Gastrocnemius medialis (tissue), 4 donors: Measurements from ENCODE around the gene VWA5B1. TPM values are rescaled to one million over a fixed set of nuclear protein-coding genes. Genes with fewer than 3 reads are reported as not detected.

Source experiments
- ATAC-seq, 2 donors: fragments of 150-250 bp; one replicate each; pipeline ENCODE4 v1.9.1; 2016
- DNase-seq, 2 donors: peaks; one replicate each; pipeline ENCODE4 v3.0.0-alpha.2; 2019
- H3K27ac ChIP-seq, 4 donors: fragments of 200-600 bp; sonication (generic); 1 replicate in 1 of 4; 2 replicates in 3 of 4; pipeline ENCODE4 v1.5.1; 2016 to 2018; ENCODE audit warnings: mild to moderate bottlenecking in 2 of 4, moderate library complexity in 1 of 4
- H3K27me3 ChIP-seq, 3 donors: fragments of 200-600 bp; sonication (generic) in 2 of 3; 1 replicate in 1 of 3; 2 replicates in 2 of 3; pipeline versions ENCODE4 v1.5.1 to v1.6.0; 2016 to 2019; ENCODE audit warnings: mild to moderate bottlenecking in 1 of 3, moderate library complexity in 1 of 3
- H3K36me3 ChIP-seq, 2 donors: fragments of 200-600 bp; sonication (generic) in 1 of 2; one replicate each; pipeline ENCODE4 v1.5.1; 2017 to 2018
- H3K4me1 ChIP-seq, 2 donors: fragments of 200-600 bp; sonication (generic) in 1 of 2; one replicate each; pipeline ENCODE4 v1.5.1; 2016 to 2017; ENCODE audit warnings: mild to moderate bottlenecking in 2 of 2
- H3K4me3 ChIP-seq, 4 donors: fragments of 200-600 bp; sonication (generic) in 3 of 4; 1 replicate in 1 of 4; 2 replicates in 3 of 4; pipeline ENCODE4 v1.5.1; 2016 to 2019; ENCODE audit warnings: mild to moderate bottlenecking in 2 of 4
- H3K9me3 ChIP-seq, 3 donors: fragments of 200-600 bp; sonication (generic) in 2 of 3; 1 replicate in 1 of 3; 2 replicates in 2 of 3; pipeline ENCODE4 v1.5.1; 2016 to 2019
- POLR2A ChIP-seq, 2 donors: fragments of 450-650 bp; IDR thresholded peaks; one replicate each; pipeline ENCODE4 v1.6.1; 2017; ENCODE audit warnings: antibody characterized with exemption in 2 of 2, mild to moderate bottlenecking in 2 of 2, moderate library complexity in 2 of 2
- in situ Hi-C, 4 donors: fragments of 200-750 bp; cut with MboI; loops; one replicate each; pipeline versions ENCODE4 v1.15.0 to v1.8.0; 2017; ENCODE audit warnings: low sequenced_read_pairs in 4 of 4
- intact Hi-C: fragments of 100-400 bp; cut with DNase I; formaldehyde crosslinking; loops from one replicate; pipeline ENCODE4 v1.15.1; 2023; ENCODE audit warnings: low total_unique reads
- total RNA-seq, 4 donors: library from RNA; depleted of rRNA; stranded (reverse); fragments of >200 nt; gene quantifications; one replicate each; pipeline versions ENCODE4 v1.1.0 to v1.2.3, GENCODE V29; 2016
- TF ChIP-seq, protein P1 (sequence below), 5 experiments: fragments of 450-650 bp in 3 of 5; fragments of 200-600 bp in 2 of 5; sonication (generic) in 2 of 5; IDR thresholded peaks in 4 of 5; conservative IDR thresholded peaks in 1 of 5; 1 replicate in 4 of 5; 2 replicates in 1 of 5; pipeline ENCODE4 v1.5.1; 2016 to 2019; ENCODE audit warnings: antibody characterized with exemption in 5 of 5, mild to moderate bottlenecking in 3 of 5, moderate library complexity in 3 of 5

VWA5B1 gene
- total RNA-seq, 4 donors from 2014 or later, result 0.25 TPM; not detected in 3

DNA sequence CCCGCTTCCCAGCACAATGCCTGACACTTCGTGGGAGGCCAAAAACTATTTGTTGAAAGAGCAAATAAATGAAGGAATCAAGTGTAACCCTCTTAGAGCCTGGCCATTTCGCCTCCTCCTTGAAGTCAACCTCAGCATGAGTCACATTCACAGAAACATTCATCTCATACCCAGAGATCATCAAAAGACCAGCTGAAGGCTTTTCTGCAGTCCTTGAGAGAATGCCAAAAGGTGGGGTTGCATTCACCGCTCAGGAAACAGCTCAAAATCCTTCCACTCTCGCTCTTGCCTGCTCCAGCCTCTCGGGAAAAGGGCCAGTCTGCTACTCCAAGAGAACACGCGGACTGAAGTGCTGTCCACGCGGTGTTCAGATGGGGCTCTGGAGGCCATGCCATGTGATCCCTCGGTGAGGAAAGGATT lies 90.0 kb downstream of the VWA5B1 start:
- intact Hi-C loops, result no loop called here
- H3K4me1 ChIP-seq, result no peaks in the 10 kb centered on the region
- ATAC-seq (no peak), DNase-seq (no peak)
- H3K27ac ChIP-seq, result no peak overlapping the region
- in situ Hi-C loops, result no loop called here
- peaks cover 0 to 9% (median 2%) of the 10 kb centered on the region in 3 donors for H3K27me3 ChIP-seq
- TF ChIP-seq, protein P1, sequence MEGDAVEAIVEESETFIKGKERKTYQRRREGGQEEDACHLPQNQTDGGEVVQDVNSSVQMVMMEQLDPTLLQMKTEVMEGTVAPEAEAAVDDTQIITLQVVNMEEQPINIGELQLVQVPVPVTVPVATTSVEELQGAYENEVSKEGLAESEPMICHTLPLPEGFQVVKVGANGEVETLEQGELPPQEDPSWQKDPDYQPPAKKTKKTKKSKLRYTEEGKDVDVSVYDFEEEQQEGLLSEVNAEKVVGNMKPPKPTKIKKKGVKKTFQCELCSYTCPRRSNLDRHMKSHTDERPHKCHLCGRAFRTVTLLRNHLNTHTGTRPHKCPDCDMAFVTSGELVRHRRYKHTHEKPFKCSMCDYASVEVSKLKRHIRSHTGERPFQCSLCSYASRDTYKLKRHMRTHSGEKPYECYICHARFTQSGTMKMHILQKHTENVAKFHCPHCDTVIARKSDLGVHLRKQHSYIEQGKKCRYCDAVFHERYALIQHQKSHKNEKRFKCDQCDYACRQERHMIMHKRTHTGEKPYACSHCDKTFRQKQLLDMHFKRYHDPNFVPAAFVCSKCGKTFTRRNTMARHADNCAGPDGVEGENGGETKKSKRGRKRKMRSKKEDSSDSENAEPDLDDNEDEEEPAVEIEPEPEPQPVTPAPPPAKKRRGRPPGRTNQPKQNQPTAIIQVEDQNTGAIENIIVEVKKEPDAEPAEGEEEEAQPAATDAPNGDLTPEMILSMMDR (IDR thresholded peaks at IDR 0.05 in 4 of 5, conservative IDR thresholded peaks at IDR 0.05 in 1 of 5), result no peak
- TF ChIP-seq POLR2A (IDR thresholded peaks at IDR 0.05), result no peak
- no peaks in the 10 kb centered on the region for H3K36me3 ChIP-seq
- no peak overlapping the region for H3K4me3 ChIP-seq
- H3K9me3 ChIP-seq, result no peaks in the 10 kb centered on the region

DNA sequence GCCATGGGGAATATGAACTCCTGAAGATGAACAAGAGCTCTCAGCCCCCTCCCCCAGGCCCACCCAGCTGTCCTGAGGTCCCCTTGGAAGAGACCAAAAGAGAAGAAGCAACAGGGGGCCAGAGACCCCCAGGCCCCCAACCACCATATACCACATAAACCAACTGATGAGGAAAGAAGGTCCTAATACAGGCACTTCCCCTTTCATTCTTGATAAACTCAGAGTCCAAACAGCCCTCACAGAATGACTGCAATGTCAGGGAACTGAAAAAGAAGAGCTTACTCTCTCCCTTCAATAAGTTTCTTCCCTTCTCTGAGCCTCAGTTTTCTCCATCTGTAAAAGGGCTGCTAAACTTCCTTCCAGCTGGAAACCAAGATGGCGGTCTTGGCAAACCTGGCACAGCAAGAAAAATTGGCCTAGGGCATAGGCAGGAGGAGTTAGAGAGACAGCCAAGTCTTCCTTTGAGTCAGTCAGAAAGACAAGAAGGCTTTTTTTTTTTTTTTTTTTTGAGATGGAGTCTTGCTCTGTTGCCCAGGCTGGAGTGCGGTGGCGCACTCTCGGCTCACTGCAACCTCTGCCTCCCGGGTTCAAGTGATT lies 90.5 kb downstream of the VWA5B1 start:
- intact Hi-C loops (no loop called here), in situ Hi-C loops (no loop called here)
- H3K27ac ChIP-seq, result no peak overlapping the region
- TF ChIP-seq, protein P1 (IDR thresholded peaks at IDR 0.05 in 4 of 5, conservative IDR thresholded peaks at IDR 0.05 in 1 of 5), result no peak
- no peak for TF ChIP-seq POLR2A (IDR thresholded peaks at IDR 0.05)
- no peaks in the 10 kb centered on the region for H3K4me1 ChIP-seq
- peaks cover 0 to 9% (median 4%) of the 10 kb centered on the region in 3 donors for H3K27me3 ChIP-seq
- DNase-seq, result no peak
- no peaks in the 10 kb centered on the region for H3K9me3 ChIP-seq
- no peak for ATAC-seq
- H3K4me3 ChIP-seq, result no peak overlapping the region
- no peaks in the 10 kb centered on the region for H3K36me3 ChIP-seq

GRCh38 chr1:20381961-20382360 lies 91.3 kb downstream of the VWA5B1 start:
- H3K27me3 ChIP-seq, result peaks cover 0 to 9% (median 4%) of the 10 kb centered on the region in 3 donors
- TF ChIP-seq, protein P1 (IDR thresholded peaks at IDR 0.05 in 4 of 5, conservative IDR thresholded peaks at IDR 0.05 in 1 of 5), result no peak
- TF ChIP-seq POLR2A (IDR thresholded peaks at IDR 0.05), result no peak
- no peaks in the 10 kb centered on the region for H3K4me1 ChIP-seq
- in situ Hi-C loops (no loop called here), intact Hi-C loops (no loop called here)
- no peaks in the 10 kb centered on the region for H3K9me3 ChIP-seq
- no peaks in the 10 kb centered on the region for H3K36me3 ChIP-seq
- no peak overlapping the region for H3K4me3 ChIP-seq
- ATAC-seq, result no peak
- H3K27ac ChIP-seq, result no peak overlapping the region
- no peak for DNase-seq

DNA sequence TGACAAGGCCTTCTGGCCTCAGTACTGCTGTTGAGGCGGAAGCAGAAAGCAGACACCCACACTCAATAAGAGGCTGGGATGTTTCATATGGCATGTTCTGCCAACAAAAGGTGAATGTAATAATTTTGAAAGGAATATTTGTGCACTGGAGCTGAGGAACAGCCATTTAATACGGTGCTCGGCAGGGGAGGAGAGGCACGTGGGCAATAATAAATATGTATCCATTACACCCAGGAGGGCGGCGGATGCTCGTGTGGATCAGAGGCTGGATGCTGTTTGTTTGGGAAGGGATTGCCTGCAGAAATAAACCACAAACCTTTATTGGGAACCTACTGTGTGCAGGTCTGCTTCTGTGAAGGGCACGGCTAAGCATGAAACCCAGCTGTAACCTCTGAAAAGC lies 92.0 kb downstream of the VWA5B1 start:
- TF ChIP-seq, protein P1 (IDR thresholded peaks at IDR 0.05 in 4 of 5, conservative IDR thresholded peaks at IDR 0.05 in 1 of 5), result no peak
- no peak for TF ChIP-seq POLR2A (IDR thresholded peaks at IDR 0.05)
- intact Hi-C loops (no loop called here), in situ Hi-C loops (no loop called here)
- no peaks in the 10 kb centered on the region for H3K36me3 ChIP-seq
- no peak overlapping the region for H3K4me3 ChIP-seq
- no peak overlapping the region for H3K27ac ChIP-seq
- no peak for DNase-seq
- peaks cover 0 to 9% (median 4%) of the 10 kb centered on the region in 3 donors for H3K27me3 ChIP-seq
- ATAC-seq, result no peak
- no peaks in the 10 kb centered on the region for H3K9me3 ChIP-seq
- no peaks in the 10 kb centered on the region for H3K4me1 ChIP-seq

DNA sequence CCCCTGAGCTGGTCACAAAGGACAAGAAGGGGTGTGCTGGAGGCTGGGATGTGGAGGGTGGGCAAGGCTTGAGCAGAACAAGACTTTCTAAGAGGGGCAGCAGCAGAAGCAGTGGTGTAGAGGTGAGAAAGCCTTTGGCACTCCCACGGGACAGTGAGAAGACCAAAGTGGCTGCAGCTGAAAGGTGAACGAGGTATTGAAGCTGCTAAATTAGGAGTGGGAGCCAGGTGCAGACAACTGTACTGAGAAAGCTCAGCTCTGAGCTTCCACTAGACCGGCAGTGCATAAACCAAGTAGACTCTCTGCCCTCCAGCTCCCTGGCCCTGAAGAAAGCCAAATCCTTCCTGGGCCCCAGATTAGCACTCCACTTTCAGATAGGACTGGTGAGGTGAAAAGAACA lies 93.0 kb downstream of the VWA5B1 start:
- no peak for DNase-seq
- TF ChIP-seq, protein P1 (IDR thresholded peaks at IDR 0.05 in 4 of 5, conservative IDR thresholded peaks at IDR 0.05 in 1 of 5), result no peak
- TF ChIP-seq POLR2A (IDR thresholded peaks at IDR 0.05), result no peak
- intact Hi-C loops, result no loop called here

More for the DNA sequence above, 93.0 kb downstream of the VWA5B1 start:
- H3K9me3 ChIP-seq, result no peaks in the 10 kb centered on the region
- peaks cover 0 to 14% (median 4%) of the 10 kb centered on the region in 3 donors for H3K27me3 ChIP-seq
- H3K36me3 ChIP-seq, result no peaks in the 10 kb centered on the region
- no peak overlapping the region for H3K4me3 ChIP-seq
- no peak overlapping the region for H3K27ac ChIP-seq
- no peaks in the 10 kb centered on the region for H3K4me1 ChIP-seq
- no peak for ATAC-seq
- in situ Hi-C loops, result no loop called here
